ENCODE results near the gene SERGEF.

Gene SERGEF

GRCh38 chr11:17839450-17839849, 173.4 kb downstream of the SERGEF start:
- TF ChIP-seq, protein P1, sequence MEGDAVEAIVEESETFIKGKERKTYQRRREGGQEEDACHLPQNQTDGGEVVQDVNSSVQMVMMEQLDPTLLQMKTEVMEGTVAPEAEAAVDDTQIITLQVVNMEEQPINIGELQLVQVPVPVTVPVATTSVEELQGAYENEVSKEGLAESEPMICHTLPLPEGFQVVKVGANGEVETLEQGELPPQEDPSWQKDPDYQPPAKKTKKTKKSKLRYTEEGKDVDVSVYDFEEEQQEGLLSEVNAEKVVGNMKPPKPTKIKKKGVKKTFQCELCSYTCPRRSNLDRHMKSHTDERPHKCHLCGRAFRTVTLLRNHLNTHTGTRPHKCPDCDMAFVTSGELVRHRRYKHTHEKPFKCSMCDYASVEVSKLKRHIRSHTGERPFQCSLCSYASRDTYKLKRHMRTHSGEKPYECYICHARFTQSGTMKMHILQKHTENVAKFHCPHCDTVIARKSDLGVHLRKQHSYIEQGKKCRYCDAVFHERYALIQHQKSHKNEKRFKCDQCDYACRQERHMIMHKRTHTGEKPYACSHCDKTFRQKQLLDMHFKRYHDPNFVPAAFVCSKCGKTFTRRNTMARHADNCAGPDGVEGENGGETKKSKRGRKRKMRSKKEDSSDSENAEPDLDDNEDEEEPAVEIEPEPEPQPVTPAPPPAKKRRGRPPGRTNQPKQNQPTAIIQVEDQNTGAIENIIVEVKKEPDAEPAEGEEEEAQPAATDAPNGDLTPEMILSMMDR (IDR thresholded peaks at IDR 0.05): no peak
- Histone ChIP-seq H3K36me3 (no peaks in the 10 kb centered on the region), H3K27me3 (no peaks in the 10 kb centered on the region), H3K4me1 (ENCODE audit: control insufficient read depth in 1 of 2, insufficient read depth in 1 of 2, low read depth in 1 of 2, low read length in 1 of 2) (no peaks in the 10 kb centered on the region), H3K4me3 (ENCODE audit: low read depth in 1 of 2, low read length in 1 of 2) (no peak overlapping the region), H3K27ac (no peak overlapping the region), H3K9me3 (no peaks in the 10 kb centered on the region)

DNA sequence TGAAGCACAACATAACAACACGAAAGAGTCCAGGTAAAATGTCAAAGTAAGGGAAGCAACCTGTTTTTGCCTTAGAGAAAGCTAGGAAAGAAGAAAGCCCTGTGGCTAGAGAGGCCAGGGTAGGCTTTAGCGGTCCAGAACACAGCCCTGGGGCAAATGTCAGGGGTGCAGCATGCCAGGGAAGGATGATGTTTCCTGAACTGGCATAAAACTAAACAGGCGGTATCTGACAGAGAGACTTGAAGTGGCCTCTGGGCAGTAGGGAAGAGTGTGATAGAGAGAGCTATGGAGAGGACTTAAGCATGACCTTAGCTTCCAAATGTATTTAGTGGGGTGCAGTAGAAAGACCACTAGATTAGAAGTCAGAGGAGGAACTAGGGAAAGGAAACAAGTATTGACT, 174.7 kb downstream of the SERGEF start:
- Histone ChIP-seq H3K4me1 (ENCODE audit: control insufficient read depth in 1 of 2, insufficient read depth in 1 of 2, low read depth in 1 of 2, low read length in 1 of 2) (no peaks in the 10 kb centered on the region), H3K36me3 (no peaks in the 10 kb centered on the region), H3K9me3 (no peaks in the 10 kb centered on the region), H3K27ac (no peak overlapping the region), H3K4me3 (ENCODE audit: low read depth in 1 of 2, low read length in 1 of 2) (no peak overlapping the region), H3K27me3 (no peaks in the 10 kb centered on the region)
- TF ChIP-seq, protein P1 (IDR thresholded peaks at IDR 0.05): no peak

GRCh38 chr11:17831883-17832282, 181.0 kb downstream of the SERGEF start:
- Histone ChIP-seq H3K4me3 (ENCODE audit: low read depth in 1 of 2, low read length in 1 of 2) (no peak overlapping the region), H3K9me3 (no peaks in the 10 kb centered on the region), H3K27me3 (no peaks in the 10 kb centered on the region), H3K27ac (no peak overlapping the region), H3K36me3 (no peaks in the 10 kb centered on the region), H3K4me1 (ENCODE audit: control insufficient read depth in 1 of 2, insufficient read depth in 1 of 2, low read depth in 1 of 2, low read length in 1 of 2) (no peaks in the 10 kb centered on the region)
- TF ChIP-seq, protein P1 (IDR thresholded peaks at IDR 0.05): no peak

DNA sequence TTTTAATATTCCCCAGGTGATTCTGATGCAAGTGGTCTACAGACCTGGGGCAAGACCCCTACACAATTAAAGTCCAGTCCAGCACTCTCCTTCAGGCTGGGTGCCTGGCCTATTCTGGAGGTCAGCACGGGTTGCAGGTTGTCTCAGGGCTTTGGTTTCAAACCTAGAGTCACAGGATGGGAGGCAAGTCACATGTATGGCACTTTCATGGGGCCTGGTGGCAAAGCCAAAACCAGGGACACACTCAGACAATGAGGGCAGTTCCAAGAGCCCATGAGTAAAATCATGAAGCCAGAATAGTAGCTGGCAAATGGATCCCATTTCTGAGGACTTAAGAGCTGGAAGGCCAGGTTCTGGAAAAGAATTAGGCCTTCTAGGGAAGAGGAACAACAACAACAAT, 181.6 kb downstream of the SERGEF start:
- no peak overlapping the region for H3K4me3 ChIP-seq (ENCODE audit: low read depth in 1 of 2, low read length in 1 of 2)
- H3K27me3 ChIP-seq: no peaks in the 10 kb centered on the region
- no peaks in the 10 kb centered on the region for H3K4me1 ChIP-seq (ENCODE audit: control insufficient read depth in 1 of 2, insufficient read depth in 1 of 2, low read depth in 1 of 2, low read length in 1 of 2)
- TF ChIP-seq, protein P1 (IDR thresholded peaks at IDR 0.05): no peak
- no peak overlapping the region for H3K27ac ChIP-seq
- no peaks in the 10 kb centered on the region for H3K9me3 ChIP-seq
- H3K36me3 ChIP-seq: no peaks in the 10 kb centered on the region

DNA sequence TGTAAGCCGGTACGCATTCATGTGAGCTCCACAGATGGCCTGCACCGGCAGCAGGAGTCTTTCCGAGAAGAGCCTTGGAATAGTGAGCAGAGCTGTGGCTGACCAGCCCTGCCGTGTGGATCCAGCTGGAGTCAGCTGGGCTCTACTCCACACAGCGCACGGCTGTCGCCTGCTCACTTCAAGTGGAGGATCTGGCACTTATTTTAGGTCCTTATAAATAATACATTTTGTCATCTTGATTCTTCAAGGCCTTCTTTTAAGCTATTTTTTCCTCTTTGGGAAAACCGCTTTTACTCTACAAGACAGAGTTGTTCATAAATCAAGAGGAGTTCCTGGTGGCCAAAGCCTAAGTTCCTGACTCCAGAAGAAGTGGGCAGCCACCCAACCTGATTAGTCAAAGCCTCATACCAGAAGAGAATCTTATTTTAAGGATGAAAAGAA, 184.5 kb downstream of the SERGEF start:
- Histone ChIP-seq H3K36me3 (no peaks in the 10 kb centered on the region), H3K27me3 (no peaks in the 10 kb centered on the region), H3K4me1 (ENCODE audit: control insufficient read depth in 1 of 2, insufficient read depth in 1 of 2, low read depth in 1 of 2, low read length in 1 of 2) (no peaks in the 10 kb centered on the region), H3K9me3 (no peaks in the 10 kb centered on the region), H3K27ac (no peak overlapping the region), H3K4me3 (ENCODE audit: low read depth in 1 of 2, low read length in 1 of 2) (no peak overlapping the region)
- TF ChIP-seq, protein P1 (IDR thresholded peaks at IDR 0.05): no peak

DNA sequence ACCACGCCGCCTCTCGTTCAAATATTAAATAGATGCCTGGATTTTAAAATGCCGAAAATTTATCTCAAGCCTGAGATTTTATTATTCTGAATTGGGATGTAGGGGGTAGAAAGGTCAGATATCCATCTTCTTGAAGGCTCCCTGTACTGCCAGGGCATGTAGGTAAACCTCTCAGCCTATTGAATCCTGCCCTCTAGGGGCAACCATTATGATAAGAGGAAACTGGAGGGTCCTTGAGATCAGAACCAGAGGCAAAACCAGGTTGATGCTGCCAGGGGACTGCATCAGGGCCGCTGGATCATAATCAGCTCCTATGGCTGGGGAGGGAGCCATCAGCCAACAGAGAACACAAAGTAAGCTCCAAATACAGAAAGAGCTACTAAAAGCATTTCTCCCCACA, 185.8 kb downstream of the SERGEF start:
- H3K27ac ChIP-seq: no peak overlapping the region
- H3K9me3 ChIP-seq: no peaks in the 10 kb centered on the region
- no peak overlapping the region for H3K4me3 ChIP-seq (ENCODE audit: low read depth in 1 of 2, low read length in 1 of 2)
- no peaks in the 10 kb centered on the region for H3K36me3 ChIP-seq
- H3K27me3 ChIP-seq: no peaks in the 10 kb centered on the region
- H3K4me1 ChIP-seq (ENCODE audit: control insufficient read depth in 1 of 2, insufficient read depth in 1 of 2, low read depth in 1 of 2, low read length in 1 of 2): peaks cover 7 to 11% of the 10 kb centered on the region in 2 experiments
- TF ChIP-seq, protein P1 (IDR thresholded peaks at IDR 0.05): no peak
